IPS DF 6.9 (cell line): ENCODE measurements around the gene SUCLG2.

ENCODE experiments used
- DNase-seq: peaks from one replicate; pipeline ENCODE4 v3.0.0-alpha.2; 2013; ENCODE audit warnings: low read depth, low spot score
- H3K27ac ChIP-seq: one replicate; pipeline ENCODE4 v1.5.1; 2013; ENCODE audit warnings: low read length, control low read depth
- H3K27me3 ChIP-seq: 2 replicates; pipeline ENCODE4 v1.6.1; 2013; ENCODE audit warnings: mild to moderate bottlenecking, low read length; ENCODE audit not compliant: control insufficient read depth, insufficient read depth
- H3K36me3 ChIP-seq: 2 replicates; pipeline ENCODE4 v1.6.1; 2013; ENCODE audit warnings: low read length; ENCODE audit not compliant: control insufficient read depth, insufficient read depth
- H3K4me1 ChIP-seq: 2 replicates; pipeline ENCODE4 v1.6.1; 2013; ENCODE audit warnings: low read length; ENCODE audit not compliant: control insufficient read depth, insufficient read depth
- H3K4me3 ChIP-seq: 2 replicates; pipeline ENCODE4 v1.5.1; 2013; ENCODE audit warnings: mild to moderate bottlenecking, low read length
- H3K9me3 ChIP-seq: 2 replicates; pipeline ENCODE4 v1.6.1; 2013; ENCODE audit warnings: low read length, inconsistent platforms; ENCODE audit not compliant: control insufficient read depth, insufficient read depth
- WGBS: extraction: QIAGEN DNeasy Blood & Tissue Kit; methylation state at CpG from one replicate; pipeline ENCODE4 v1.1.7; 2013; ENCODE audit warnings: mixed read lengths, missing lambda C conversion rate; ENCODE audit not compliant: insufficient read length, insufficient coverage; 5-methylcytosine and 5-hydroxymethylcytosine counted together

The SUCLG2 gene

GRCh38 chr3:67381667-67382272, 272.6 kb downstream of the SUCLG2 start:
- no peak for DNase-seq
- H3K27me3 ChIP-seq, result no peaks in the 10 kb centered on the region
- H3K9me3 ChIP-seq, result no peaks in the 10 kb centered on the region
- no peak overlapping the region for H3K4me3 ChIP-seq
- H3K4me1 ChIP-seq, result 0 out of 2 replicates have a peak, but pooled peaks cover 2% of the 10 kb centered on the region
- H3K36me3 ChIP-seq, result no peaks in the 10 kb centered on the region
- no CpG with 5 or more reads among the region's 4 CpGs for WGBS
- no peak overlapping the region for H3K27ac ChIP-seq

- no peak for DNase-seq
- no CpG with 5 or more reads among the region's 2 CpGs for WGBS
Measured at GRCh38 chr3:67380118-67380517, 274.3 kb downstream of the SUCLG2 start.

GRCh38 chr3:67377299-67377698, 277.1 kb downstream of the SUCLG2 start:
- no peaks in the 10 kb centered on the region for H3K27me3 ChIP-seq
- no CpG with 5 or more reads among the region's 3 CpGs for WGBS
- no peaks in the 10 kb centered on the region for H3K9me3 ChIP-seq
- no peak overlapping the region for H3K4me3 ChIP-seq
- H3K4me1 ChIP-seq, result no peaks in the 10 kb centered on the region
- no peak overlapping the region for H3K27ac ChIP-seq
- H3K36me3 ChIP-seq, result no peaks in the 10 kb centered on the region
- no peak for DNase-seq

More at GRCh38 chr3:67380118-67380517, 274.3 kb downstream of the SUCLG2 start:
- Histone ChIP-seq H3K4me1 (0 out of 2 replicates have a peak, but pooled peaks cover 2% of the 10 kb centered on the region), H3K36me3 (no peaks in the 10 kb centered on the region), H3K4me3 (no peak overlapping the region), H3K27me3 (no peaks in the 10 kb centered on the region), H3K27ac (no peak overlapping the region), H3K9me3 (no peaks in the 10 kb centered on the region)

- no peak overlapping the region for H3K27ac ChIP-seq
- H3K9me3 ChIP-seq, result no peaks in the 10 kb centered on the region
- H3K4me3 ChIP-seq, result no peak overlapping the region
- H3K4me1 ChIP-seq, result no peaks in the 10 kb centered on the region
- no peak for DNase-seq
- H3K27me3 ChIP-seq, result no peaks in the 10 kb centered on the region
- no peaks in the 10 kb centered on the region for H3K36me3 ChIP-seq
- WGBS, result no CpG with 5 or more reads among the region's 1 CpG
Measured at GRCh38 chr3:67376416-67376815, 278.0 kb downstream of the SUCLG2 start.

- H3K36me3 ChIP-seq, result no peaks in the 10 kb centered on the region
- WGBS, result no CpG with 5 or more reads among the region's 5 CpGs
- H3K27me3 ChIP-seq, result no peaks in the 10 kb centered on the region
Measured at GRCh38 chr3:67375976-67376375, 278.4 kb downstream of the SUCLG2 start.

GRCh38 chr3:67362686-67363085, 291.7 kb downstream of the SUCLG2 start:
- no peaks in the 10 kb centered on the region for H3K36me3 ChIP-seq
- no peak overlapping the region for H3K27ac ChIP-seq
- H3K4me3 ChIP-seq, result no peak overlapping the region
- H3K4me1 ChIP-seq, result no peaks in the 10 kb centered on the region
- no peaks in the 10 kb centered on the region for H3K9me3 ChIP-seq
- WGBS, result no CpG with 5 or more reads among the region's 4 CpGs
- no peaks in the 10 kb centered on the region for H3K27me3 ChIP-seq
- no peak for DNase-seq

More at GRCh38 chr3:67375976-67376375, 278.4 kb downstream of the SUCLG2 start:
- no peaks in the 10 kb centered on the region for H3K4me1 ChIP-seq
- DNase-seq, result no peak
- no peak overlapping the region for H3K27ac ChIP-seq
- H3K4me3 ChIP-seq, result no peak overlapping the region
- H3K9me3 ChIP-seq, result no peaks in the 10 kb centered on the region

GRCh38 chr3:67361770-67362169, 292.6 kb downstream of the SUCLG2 start:
- Histone ChIP-seq H3K4me3 (no peak overlapping the region), H3K9me3 (no peaks in the 10 kb centered on the region), H3K27me3 (no peaks in the 10 kb centered on the region), H3K4me1 (no peaks in the 10 kb centered on the region), H3K36me3 (no peaks in the 10 kb centered on the region), H3K27ac (no peak overlapping the region)
- DNase-seq, result no peak

GRCh38 chr3:67361323-67361722, 293.1 kb downstream of the SUCLG2 start:
- DNase-seq, result no peak
- H3K27ac ChIP-seq, result no peak overlapping the region
- no peaks in the 10 kb centered on the region for H3K36me3 ChIP-seq
- H3K4me1 ChIP-seq, result no peaks in the 10 kb centered on the region
- H3K9me3 ChIP-seq, result no peaks in the 10 kb centered on the region
- no CpG with 5 or more reads among the region's 5 CpGs for WGBS
- no peak overlapping the region for H3K4me3 ChIP-seq
- H3K27me3 ChIP-seq, result no peaks in the 10 kb centered on the region

GRCh38 chr3:67357610-67358458, 296.6 kb downstream of the SUCLG2 start:
- no CpG with 5 or more reads among the region's 5 CpGs for WGBS

GRCh38 chr3:67349551-67350174, 304.7 kb downstream of the SUCLG2 start:
- Histone ChIP-seq H3K4me3 (no peak overlapping the region), H3K36me3 (no peaks in the 10 kb centered on the region), H3K9me3 (no peaks in the 10 kb centered on the region), H3K27me3 (no peaks in the 10 kb centered on the region), H3K4me1 (0 out of 2 replicates have a peak, but pooled peaks cover 1% of the 10 kb centered on the region), H3K27ac (no peak overlapping the region)
- DNase-seq, result no peak

More at GRCh38 chr3:67357610-67358458, 296.6 kb downstream of the SUCLG2 start:
- Histone ChIP-seq H3K27me3 (no peaks in the 10 kb centered on the region), H3K36me3 (no peaks in the 10 kb centered on the region), H3K4me1 (0 out of 2 replicates have a peak, but pooled peaks cover 1% of the 10 kb centered on the region), H3K27ac (no peak overlapping the region), H3K9me3 (no peaks in the 10 kb centered on the region), H3K4me3 (no peak overlapping the region)
- peak; percentile 84 for DNase-seq
